Measurements from ENCODE around the gene BBS9. TPM values are rescaled to one million over a fixed set of nuclear protein-coding genes. Genes with fewer than 3 reads are reported as not detected.

Gene BBS9
- total and polyA plus RNA-seq, 9 of the 15 experiments (the other 6 are each of a cell fraction or from before 2014, with no cell fraction given): 0.77 to 3.3 (median 2.4) TPM

- ATAC-seq: peak; percentile 62
- Histone ChIP-seq H3K4me3 (peak overlapping the region; percentile 99), H3K9me3 (replicated peaks; ENCODE audit: control insufficient read depth, insufficient read depth, low read depth, low read length) (no peaks in the 10 kb centered on the region), H3K9me1 (ENCODE audit: control insufficient read depth, insufficient read depth, low read length) (no peaks in the 10 kb centered on the region), H3K4me2 (ENCODE audit: insufficient read depth, low read length) (peak overlapping the region; percentile 88), H3K4me1 (replicated peaks in 1 of 2; ENCODE audit: control insufficient read depth in 2 of 2, insufficient read depth in 2 of 2, low read length in 2 of 2) (peaks cover 10 to 11% of the 10 kb centered on the region in 2 experiments; a peak in 4 of 5 replicates), H3K36me3 (ENCODE audit: control insufficient read depth, insufficient read depth, low read length) (peaks cover 25% of the 10 kb centered on the region), H3K27ac (ENCODE audit: extremely low read depth, low read depth, low read length) (no peak overlapping the region), H3K79me2 (ENCODE audit: control insufficient read depth, insufficient read depth, low read length) (peaks cover 67% of the 10 kb centered on the region), H2AFZ (ENCODE audit: low read depth, low read length) (no peak overlapping the region), H3K9ac (ENCODE audit: insufficient read depth in 1 of 2, low read depth in 2 of 2, low read length in 2 of 2) (peak overlapping the region in 1 of 2 experiments; percentile 80; a peak in 1 of 4 replicates), H3K27me3 (ENCODE audit: control insufficient read depth in 2 of 2, insufficient read depth in 2 of 2, low read length in 2 of 2) (no peaks in the 10 kb centered on the region), H4K20me1 (replicated peaks; ENCODE audit: control insufficient read depth, insufficient read depth, low read length) (peaks cover 12% of the 10 kb centered on the region; the same call in 1 of the 2 replicates)
- BruUV-seq (replicated peaks): no TSS peak
- intact Hi-C loops (cut with micrococcal nuclease): loop anchor here (1.0 kb wide), 2 partner anchors 261 to 342 kb away; no protein-coding TSS in a partner anchor
- peak in 2 of 4 experiments; percentile 28 to 64 for DNase-seq (ENCODE audit: extremely low read depth in 1 of 4, low spot score in 3 of 4)
- POLR2A ChIA-PET: interaction anchor here (0.6 to 1.0 kb wide), 3 partner anchors 45 to 150 kb away, joined by 3 to 4 read pairs (median 3); partner anchors contain the start of genes FKBP9 and NT5C3A
- in situ Hi-C loops (cut with MboI): no loop called here
- FAIRE-seq: peak; percentile 80
- CTCF ChIA-PET (ENCODE audit: low intra/inter-chr PET ratio): interaction anchor here (0.7 to 1.6 kb wide), 5 partner anchors 261 to 893 kb away, joined by 3 to 5 read pairs (median 4); no protein-coding TSS in a partner anchor
- WGBS (ENCODE audit: insufficient coverage, low coverage, missing lambda C conversion rate): 52% methylated on average over 7 of the region's 7 CpGs
- TF ChIP-seq STAG1 (CRISPR knock-in tag; IDR thresholded peaks at IDR 0.05; ENCODE audit: borderline replicate concordance): no peak
- TF ChIP-seq, protein P1, sequence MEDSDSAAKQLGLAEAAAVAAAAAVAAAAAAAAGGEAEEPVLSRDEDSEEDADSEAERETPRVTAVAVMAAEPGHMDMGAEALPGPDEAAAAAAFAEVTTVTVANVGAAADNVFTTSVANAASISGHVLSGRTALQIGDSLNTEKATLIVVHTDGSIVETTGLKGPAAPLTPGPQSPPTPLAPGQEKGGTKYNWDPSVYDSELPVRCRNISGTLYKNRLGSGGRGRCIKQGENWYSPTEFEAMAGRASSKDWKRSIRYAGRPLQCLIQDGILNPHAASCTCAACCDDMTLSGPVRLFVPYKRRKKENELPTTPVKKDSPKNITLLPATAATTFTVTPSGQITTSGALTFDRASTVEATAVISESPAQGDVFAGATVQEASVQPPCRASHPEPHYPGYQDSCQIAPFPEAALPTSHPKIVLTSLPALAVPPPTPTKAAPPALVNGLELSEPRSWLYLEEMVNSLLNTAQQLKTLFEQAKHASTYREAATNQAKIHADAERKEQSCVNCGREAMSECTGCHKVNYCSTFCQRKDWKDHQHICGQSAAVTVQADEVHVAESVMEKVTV (CRISPR knock-in tag; IDR thresholded peaks at IDR 0.05): peak; percentile 56; the same call in 1 of the 2 replicates
- 0 out of 2 replicates have a peak, but pooled peaks have one; percentile 63 for TF ChIP-seq ZNF592 (IDR thresholded peaks at IDR 0.05)
These were observed 22.0 kb upstream of the BBS9 start for GRCh38 chr7:33107136-33108066.

Data from K562 (cell line).